NCI-H1436 treated with DMSO at 0.1 percent for 48 hours (cell line): Measurements from ENCODE around the gene CHEK2.
"Not testable (repeated sequence)": the region's sequence is repeated elsewhere in the genome, so short reads cannot be mapped to it uniquely, and the experiment has no call there.

Experiments
- DNase-seq: peaks from one replicate; lab custom pipeline; 2025; lab: John Stamatoyannopoulos, UW

Gene CHEK2

DNA sequence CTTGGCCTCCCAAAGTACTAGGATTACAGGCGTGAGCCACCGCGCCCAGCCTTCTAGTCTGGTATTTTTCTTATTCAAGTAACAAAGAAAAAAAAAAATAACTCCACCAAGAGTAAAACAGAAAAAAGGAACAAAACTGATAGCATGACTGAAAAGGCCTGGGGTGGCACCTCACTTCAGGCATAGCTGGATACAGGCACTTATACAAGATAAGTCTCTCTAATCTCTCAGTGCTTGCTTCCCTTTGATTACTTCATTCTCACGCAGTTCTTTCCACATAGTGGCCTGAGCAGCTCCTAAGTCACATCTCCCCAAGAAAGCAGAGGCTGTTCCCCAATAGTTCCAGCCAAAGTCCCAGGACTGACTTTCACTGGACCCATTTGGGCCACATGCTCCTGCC is 58.7 kb downstream of the CHEK2 start:
- DNase-seq: not testable (repeated sequence)

DNA sequence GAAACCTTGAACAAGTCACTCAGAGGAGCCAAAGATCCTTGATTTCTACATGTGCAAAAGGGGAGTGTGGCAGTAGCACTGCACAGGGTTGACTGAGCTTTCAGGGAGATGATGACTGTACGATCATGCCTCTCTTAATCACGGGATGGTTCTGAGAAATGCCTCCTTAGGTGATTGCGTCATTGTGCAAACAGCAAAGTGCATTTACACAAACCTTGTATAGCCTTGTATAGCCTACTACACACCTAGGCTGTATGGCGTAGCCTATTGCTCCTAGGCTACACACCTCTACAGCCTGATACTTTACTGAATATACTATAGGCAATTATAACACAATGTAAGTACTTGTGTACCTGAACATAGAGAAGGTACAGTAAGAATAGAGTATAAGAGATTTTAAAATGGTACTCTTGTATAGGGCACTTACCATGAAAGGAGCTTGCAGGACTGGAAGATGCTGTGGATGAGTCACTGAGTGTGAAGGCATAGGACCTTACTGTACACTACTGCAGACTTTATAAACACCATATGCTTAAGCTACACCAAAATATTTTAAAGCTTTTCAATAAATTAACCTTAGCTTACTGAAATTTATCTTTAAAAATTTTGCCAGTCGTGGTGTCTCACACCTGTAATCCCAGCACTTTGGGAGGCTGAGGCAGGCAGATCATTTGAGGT is 60.7 kb downstream of the CHEK2 start:
- not testable (repeated sequence) for DNase-seq

DNA sequence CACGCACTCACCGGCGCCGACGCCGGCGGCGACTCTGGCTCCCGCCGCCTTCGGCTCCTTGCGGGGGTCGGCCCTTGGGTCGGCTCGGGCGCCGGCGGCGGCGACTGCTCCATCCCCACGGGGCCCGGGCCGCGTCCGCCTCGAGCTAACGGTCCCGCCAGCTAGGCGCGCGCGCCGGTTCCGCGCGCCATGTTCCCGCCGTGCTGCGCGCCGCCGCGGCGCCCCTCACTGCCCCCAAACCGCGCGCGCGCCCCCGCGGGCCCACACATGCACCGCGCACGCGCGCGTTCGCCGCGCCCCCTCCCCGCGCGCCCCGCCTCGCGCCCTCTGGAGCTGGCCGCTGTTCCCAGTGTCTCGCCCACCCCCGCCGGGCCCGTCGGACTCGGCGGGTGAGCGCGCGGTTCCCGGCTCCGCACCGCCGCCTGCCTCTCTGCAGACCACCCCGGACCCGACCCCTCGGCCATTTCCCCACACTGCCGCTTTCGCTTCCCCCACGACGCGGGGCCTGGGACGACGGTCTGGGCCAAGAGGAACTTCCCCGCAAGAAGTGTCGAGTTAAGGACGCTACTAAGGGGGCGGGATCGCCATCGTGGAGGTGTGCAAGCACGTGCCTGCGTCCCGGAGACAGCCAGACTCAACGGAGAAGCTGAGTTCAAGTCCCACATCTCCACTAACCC is 61.9 kb downstream of the CHEK2 start, which contains the start of gene TTC28:
TTC28 (minus strand) TSS at position 230 of the 677 bp plus-strand sequence; CDS start at position 113, 117 bp downstream.
- DNase-seq: not testable (repeated sequence)

DNA sequence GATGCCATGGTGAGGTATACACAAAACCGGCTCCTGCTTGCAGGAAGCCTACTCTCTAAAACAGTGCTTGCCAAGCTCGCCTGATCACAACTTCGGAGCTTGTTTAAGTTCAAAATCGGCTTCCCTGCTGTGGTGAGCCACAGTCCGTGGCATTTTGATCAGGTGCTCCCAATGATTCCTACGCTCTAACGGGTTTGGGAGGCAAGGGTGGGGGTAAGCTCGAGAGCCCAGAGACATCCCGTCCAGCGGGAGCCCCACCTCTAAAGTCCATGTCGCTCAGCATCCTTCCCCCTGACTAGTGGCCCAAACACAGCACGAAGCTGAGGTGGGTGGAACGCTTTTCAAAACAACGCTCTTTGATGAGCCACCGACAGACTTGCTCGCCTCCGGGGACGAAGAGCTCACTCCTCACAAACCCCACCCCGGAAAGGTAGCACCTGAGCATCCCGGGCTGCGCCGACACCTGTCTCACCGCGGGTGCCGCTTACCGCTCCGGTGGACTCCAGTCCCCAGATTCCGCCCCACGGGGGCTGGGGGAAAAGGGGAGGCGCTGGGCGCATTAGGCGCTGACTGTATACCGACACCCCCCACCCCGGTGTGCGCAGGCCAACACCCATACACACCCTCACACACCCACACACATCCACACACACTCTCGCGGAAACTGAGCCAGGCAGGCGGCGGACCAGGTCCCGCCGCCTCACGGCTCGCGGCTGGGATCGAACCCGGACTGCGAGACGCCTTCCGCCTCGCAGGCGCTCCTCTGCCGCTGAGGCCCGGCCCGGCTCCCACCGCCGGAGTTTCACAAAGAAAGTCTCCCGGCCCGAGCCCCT is 62.6 kb downstream of the CHEK2 start:
- not testable (repeated sequence) for DNase-seq

DNA sequence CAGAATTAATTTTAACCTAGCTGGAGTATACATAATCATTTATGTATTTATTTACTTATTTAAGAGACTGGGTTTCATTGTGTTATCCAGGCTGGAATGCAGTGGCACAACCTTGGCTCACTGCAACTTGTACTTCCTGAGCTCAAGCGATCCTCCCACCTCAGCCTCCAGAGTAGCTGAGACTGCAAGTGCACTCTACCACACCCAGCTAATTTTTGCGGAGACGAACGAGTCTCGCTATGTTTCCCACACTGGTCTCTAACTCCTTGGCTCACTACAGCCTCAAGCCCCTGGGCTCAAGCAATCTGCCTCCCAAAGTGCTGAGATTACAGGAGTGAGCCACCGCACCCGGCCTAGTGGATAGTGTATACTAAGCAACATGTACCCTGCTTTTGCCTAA is 63.5 kb downstream of the CHEK2 start:
- DNase-seq: not testable (repeated sequence)

DNA sequence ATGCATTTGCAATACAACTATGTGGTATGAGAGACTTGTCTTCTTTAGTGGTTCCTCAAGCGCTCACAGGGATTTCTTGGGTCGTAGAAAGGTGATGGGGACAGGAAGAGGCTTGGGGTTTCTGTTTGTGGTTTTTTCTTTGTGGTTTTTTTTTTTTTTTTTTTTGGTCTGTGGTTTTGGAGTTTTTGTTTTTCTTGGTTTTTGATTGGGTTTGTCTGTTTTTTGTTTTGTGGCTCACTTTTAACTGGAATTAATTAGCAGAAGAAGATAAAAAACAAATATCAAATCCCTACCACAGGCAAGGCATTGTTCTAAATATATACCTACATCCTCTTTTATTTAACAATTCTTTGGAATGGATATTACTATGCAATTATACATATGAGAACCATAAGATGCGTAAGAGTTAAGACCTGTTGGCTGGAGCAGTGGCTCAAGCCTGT is 67.5 kb downstream of the CHEK2 start:
- DNase-seq: no peak

DNA sequence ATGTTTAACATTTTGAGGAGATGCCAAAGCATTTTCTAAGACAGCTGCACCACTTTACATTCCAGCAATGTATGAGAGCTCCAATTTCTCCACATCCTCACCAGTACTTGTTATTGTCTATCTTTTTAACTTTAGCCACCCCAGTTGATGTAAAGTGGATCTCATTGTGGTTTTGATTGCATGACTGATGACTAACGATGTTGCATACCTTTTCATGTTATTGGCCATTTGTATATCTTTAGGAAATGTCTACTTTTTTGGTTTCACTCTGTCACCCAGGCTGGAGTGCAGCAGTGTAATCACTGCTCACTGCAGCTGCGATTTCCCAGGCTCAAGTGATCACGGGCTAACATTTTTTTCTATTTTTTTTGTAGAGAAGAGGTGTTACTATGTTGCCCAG is 70.9 kb downstream of the CHEK2 start:
- no peak for DNase-seq

DNA sequence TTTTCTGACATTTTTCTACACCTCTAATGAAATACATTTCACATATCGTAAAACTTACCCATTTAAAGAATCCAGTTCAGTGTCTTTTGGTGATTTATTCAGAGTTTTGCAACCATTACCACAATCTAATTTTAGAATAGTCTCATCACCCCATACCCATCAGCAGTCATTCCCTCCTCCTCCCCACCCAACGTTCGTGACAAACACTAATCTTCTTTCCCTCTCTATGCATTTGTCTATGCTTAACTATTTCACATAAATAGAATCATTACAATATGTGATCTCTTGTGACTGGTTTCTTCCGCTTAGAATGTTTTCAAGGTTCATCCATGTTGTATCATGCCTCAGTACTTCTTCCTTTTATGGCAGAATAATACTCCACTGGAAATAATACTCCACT is 71.5 kb downstream of the CHEK2 start:
- DNase-seq: no peak

DNA sequence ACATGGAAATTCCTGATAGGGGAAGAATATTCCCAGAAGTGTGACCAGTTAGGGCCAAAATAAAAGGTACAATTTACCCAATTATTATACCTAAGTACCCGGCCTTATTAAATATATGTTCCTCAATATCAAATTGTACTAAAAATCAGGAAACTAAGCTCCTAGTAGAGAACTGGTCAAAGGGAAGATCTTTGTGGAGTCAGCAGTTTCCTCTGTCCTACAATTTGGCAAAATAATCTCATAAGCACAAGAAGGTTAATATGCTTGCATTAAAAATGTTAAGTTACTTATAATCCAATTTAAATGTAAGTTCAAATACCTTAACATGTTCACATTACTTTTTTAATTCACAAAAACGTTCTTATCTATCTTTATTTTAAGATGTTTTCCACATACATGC is 72.2 kb downstream of the CHEK2 start:
- no peak for DNase-seq

DNA sequence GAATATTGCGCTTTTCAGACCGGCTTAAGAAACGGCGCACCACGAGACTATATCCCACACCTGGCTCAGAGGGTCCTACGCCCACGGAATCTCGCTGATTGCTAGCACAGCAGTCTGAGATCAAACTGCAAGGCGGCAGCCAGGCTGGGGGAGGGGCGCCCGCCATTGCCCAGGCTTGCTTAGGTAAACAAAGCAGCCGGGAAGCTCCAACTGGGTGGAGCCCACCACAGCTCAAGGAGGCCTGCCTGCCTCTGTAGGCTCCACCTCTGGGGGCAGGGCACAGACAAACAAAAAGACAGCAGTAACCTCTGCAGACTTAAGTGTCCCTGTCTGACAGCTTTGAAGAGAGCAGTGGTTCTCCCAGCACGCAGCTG is 78.1 kb downstream of the CHEK2 start:
- DNase-seq: not testable (repeated sequence)

DNA sequence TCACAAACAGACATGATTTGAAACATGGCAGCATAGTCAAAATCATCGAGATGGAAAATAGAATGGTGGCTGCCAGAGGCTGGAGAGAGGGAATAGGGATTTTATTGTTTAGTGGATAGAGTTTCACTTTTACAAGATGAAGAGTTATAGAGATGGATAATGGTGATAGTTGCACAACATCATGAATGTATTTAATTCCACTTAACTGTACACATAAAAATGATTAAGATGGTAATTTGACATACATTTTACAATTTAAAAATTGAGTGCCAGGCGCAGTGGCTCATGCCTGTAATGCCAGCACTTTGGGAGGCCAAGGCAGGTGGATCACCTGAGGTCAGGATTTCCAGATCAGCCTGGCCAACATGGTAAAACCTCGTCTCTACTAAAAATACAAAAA is 83.2 kb downstream of the CHEK2 start:
- DNase-seq: no peak

DNA sequence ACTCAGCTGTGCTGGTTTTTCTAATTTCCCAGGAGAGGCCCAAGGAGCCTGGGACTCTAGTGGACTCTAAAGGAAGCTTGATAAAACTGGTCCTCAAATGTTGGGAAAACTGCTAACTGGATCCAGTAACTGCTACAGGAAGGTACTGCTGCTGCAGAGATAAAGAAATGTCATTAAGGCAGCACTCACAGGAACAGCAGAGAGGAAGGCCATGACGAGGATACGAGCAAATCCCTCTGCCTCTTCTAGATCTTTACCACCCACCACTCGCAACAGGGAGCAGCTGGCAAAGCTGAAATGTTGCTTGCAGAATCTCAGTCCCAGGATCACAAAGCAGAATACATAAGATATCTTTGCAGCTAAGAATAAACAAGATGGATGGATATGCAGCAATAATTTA is 85.4 kb downstream of the CHEK2 start:
- DNase-seq: no peak

DNA sequence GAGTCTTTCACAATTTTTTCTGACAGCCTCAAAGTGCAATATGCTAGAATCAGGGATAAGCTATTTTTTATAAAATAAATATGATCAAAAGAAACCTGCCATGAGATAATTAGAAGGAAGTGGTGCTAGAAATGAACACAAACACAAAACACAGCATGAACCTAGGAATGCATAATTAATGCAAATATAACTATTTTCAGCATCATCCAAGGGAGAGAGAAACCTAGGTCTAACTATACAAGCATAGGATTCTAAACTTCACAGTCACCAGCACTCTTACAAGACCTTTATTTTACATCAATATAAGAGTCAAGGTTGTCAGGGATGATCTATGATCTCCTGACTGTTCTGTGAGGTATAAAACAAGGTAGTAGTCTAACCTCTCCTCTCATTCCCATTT is 91.2 kb downstream of the CHEK2 start:
- no peak for DNase-seq

DNA sequence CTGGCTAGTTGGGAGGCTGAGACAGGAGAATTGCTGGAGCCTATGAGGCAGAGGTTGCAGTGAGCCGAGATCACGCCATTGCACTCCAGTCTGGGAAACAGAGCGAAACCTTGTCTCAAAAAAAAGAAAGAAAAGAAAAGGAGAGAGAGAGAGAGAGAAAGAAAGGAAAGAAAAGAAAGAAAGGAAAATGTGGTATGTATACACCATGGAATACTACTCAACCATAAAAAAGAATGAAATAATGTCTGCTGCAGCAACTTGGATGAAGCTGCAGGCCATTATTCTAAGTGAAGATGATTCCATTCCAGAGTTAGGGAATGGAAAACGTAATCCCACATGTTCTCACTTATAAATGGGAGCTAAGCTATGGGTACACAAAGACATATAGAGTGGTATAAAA is 92.8 kb downstream of the CHEK2 start:
- DNase-seq: no peak

DNA sequence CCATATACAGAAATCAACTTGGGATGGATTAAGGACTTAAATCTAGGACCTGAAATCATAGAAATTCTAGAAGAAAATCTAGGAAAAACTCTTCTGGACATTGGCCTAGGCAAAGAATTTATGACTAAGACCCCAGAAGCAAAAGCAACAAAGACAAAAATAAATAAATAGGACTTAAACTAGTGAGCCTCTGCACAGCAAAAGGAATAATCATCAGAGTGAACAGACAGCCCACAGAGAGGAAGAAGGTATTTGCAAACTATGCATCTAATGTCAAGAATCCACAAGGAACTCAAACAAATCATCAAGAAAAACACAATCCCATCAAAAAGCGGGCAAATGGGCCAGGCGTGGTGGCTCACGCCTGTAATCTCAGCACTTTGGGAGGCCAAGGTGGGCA is 94.4 kb downstream of the CHEK2 start:
- no peak for DNase-seq

DNA sequence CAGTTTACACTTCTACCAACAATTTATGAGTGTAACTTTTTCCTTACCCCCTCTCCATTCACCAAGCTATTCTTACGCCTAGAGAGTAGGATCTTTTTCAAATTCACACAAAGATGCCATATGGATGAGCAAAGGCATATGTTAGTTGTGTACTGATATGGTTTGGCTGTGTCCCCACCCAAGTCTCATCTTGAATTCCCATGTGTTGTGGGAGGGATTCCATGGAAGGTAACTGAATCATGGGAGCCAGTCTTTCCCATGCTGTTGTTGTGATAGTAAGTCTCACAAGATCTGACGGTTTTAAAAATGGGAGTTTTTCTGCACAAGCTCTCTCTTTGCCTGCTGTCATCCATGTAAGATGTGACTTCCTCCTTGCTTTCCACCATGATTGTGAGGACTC is 102.3 kb downstream of the CHEK2 start:
- no peak for DNase-seq
